HK-2 (cell line): ENCODE measurements around the gene ZSCAN4.

Experiments used
- DNase-seq: peaks from one replicate; pipeline ENCODE4 v3.0.0-alpha.2; 2018; ENCODE audit not compliant: unreplicated experiment

The ZSCAN4 gene

DNA sequence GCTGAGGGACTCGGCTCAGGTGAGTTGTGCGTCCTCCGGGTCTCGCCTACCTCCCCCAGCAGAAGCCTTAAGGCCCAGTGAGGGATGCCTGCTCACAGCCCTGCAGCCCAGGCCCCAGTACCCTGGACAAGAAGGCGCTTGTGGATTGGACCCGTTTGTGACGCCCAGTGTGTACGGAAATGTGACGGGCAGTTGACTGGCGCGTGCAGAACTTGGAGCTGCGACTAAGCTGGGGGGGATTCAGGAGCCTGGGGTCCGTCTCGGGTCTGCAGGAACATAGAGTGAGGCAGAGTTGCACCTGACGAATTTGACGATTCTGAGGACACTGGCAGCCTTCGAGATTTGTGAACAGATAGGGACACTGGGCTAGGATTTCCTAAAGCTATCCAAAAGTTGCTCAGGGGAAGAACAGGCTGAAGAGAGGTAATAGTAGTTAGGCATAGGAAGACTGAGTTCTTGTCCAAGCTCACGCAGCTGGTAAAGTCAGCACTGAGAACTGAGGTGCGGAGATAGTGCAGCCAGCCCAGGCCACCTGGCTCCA lies 13.6 kb downstream of the ZSCAN4 start:
- no peak for DNase-seq

- DNase-seq: no peak
Observed at GRCh38 chr19:57686727-57687126, 18.0 kb downstream of the ZSCAN4 start.

- no peak for DNase-seq
Observed at GRCh38 chr19:57687363-57688010, 18.8 kb downstream of the ZSCAN4 start.

- DNase-seq: no peak
Observed at GRCh38 chr19:57688011-57688763, 19.5 kb downstream of the ZSCAN4 start.

DNA sequence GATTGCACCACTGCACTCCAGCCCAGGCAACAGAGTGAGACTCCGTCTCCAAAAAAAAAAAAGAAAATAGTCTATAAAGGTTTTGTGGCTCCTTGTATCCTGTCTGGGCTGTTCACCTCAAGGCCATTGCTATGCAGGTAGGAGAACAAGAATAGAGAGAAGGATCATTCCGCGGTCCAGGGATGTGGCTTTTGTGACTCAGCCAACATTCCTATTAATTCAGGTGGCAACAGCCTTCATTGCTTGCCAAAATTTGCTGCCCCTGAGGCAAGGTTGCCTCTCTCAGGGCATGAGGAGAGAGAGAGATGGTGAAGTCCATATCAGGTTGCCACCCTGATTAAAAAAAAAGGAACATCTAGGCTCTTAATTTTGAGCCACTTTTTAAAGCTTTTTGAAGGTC lies 21.0 kb downstream of the ZSCAN4 start:
- no peak for DNase-seq

DNA sequence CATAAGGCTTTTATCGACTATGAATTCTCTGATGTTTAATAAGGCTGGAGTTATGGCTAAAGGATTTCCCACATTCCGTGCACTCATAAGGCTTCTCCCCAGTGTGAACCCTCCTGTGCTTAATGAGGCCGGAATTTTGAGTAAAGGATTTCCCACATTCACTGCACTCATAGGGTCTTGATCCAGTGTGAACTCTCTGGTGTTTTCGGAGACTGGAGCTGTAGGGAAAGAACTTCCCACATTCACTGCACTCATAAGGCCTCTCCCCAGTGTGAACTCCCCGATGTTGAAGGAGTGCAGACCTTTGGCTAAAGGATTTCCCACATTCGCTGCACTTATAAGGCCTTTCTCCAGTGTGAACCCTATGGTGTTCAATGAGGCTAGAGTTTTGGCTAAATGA lies 32.9 kb downstream of the ZSCAN4 start:
- DNase-seq: no peak

DNA sequence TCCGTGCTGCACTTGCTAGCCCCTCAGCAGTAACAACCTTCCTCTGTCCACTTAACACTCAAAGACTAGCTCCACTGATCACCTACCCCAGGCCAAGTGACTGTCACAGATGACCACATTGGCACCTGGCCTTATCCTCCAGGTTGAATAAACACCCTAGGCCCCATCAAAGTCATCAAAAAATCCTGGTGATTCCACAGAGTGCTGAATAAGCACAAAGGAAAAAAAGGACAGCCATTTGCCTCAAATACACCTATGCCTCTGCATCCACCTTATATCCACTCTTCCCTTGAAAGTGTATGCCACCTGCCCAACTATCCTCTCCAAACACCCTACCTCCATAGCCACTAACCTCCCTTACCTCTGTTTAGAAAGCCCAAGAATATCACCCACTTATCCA lies 37.6 kb downstream of the ZSCAN4 start:
- no peak for DNase-seq

DNA sequence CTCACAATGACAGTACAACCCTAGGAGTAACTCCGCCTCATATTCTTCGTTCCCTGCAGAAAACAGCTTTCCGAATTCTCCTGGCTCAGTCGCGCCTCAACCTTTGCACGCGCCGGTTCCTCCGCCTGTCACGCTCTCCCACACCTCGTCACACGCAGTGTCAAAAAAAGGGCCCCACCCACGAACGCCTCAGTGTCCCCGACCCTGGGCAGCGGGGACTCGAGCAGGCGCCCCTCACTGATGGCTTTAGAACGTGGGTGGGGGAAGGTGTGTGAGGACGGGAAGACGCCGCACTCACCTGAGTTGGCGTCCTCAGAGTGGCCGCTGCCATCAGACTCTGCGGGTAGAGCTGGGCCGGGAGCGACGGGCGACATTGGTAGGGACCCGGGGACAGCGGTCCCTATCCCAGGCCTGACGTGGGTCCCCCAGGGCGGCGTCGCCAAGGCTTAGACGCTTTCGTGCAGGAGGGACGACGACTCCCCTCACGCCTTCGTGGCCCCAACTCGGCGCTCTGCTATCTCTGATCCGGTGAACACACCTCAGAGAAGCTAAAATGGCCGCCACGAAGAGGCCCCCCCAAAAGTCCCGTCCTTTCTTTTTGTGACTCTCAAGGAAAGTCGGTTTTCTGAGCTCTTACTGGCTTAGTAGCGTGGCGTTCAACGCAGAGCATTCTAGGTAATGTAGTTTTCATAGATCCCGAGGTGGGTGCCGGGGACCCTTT lies 40.1 kb downstream of the ZSCAN4 start, which contains the start of gene ZNF154:
Gene ZNF154 (minus strand): TSS at position 564 of the 721 bp plus-strand sequence. CDS start 233 bp downstream, at position 331.
- DNase-seq: no peak

DNA sequence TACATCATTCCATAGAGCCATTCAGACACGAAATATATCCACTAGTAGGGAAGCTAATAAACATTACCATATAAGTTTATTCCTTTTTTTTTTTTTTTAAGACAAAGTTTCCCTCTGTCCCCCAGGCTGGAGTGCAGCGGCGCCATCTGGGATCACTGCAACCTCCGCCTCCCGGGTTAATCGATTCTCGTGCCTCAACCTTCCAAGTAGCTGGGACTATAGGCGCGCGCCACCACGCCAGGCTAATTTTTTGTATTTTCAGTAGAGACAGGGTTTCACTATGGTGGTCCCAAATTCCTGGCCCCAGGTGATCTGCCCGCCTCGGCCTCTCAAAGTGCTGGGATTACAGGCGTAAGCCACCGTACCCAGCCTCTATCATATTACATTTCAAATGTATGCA lies 40.9 kb downstream of the ZSCAN4 start:
- no peak for DNase-seq

- no peak for DNase-seq
Observed at GRCh38 chr19:57712222-57712621, 43.5 kb downstream of the ZSCAN4 start.

GRCh38 chr19:57719424-57719823 lies 50.7 kb downstream of the ZSCAN4 start:
- no peak for DNase-seq

- no peak for DNase-seq
Observed at GRCh38 chr19:57719901-57720519, 51.3 kb downstream of the ZSCAN4 start.

GRCh38 chr19:57720878-57721277 lies 52.1 kb downstream of the ZSCAN4 start:
- no peak for DNase-seq
